ENCODE data around the gene SPTLC2. TPM values are rescaled to one million over a fixed set of nuclear protein-coding genes. Genes with fewer than 3 reads are reported as not detected.
A peak's percentile ranks its signal among the peaks of the same experiment; 100 is the strongest.
"Not testable (repeated sequence)": the region's sequence is repeated elsewhere in the genome, so short reads cannot be mapped to it uniquely, and the experiment has no call there.

The SPTLC2 gene
- 7.3 TPM for polyA plus RNA-seq (2013, experiment 1 of 4)
- 8.9 TPM for polyA plus RNA-seq (2013, experiment 2 of 4)
- polyA plus RNA-seq (2013, experiment 3 of 4): 5.2 TPM
- polyA plus RNA-seq (2013, experiment 4 of 4): 6.1 TPM

GRCh38 chr14:77616454-77617229, at the start of gene SPTLC2:
Gene SPTLC2 (minus strand): TSS chr14:77616637. CDS start chr14:77616579, 58 bp downstream.
- Histone ChIP-seq H3K27me3 (ENCODE audit: control insufficient read depth, insufficient read depth, low read length, poor library complexity, severe bottlenecking) (peaks cover 13% of the 10 kb centered on the region), H3K4me1 (ENCODE audit: control insufficient read depth, insufficient read depth, low read length) (peaks cover 6% of the 10 kb centered on the region), H3K27ac (ENCODE audit: insufficient read depth, low read depth, low read length, poor library complexity, severe bottlenecking) (no peak within 1 kb of the TSS), H3K4me3 (ENCODE audit: insufficient read depth, low read depth, low read length) (peak within 1 kb of the TSS; percentile 70), H3K36me3 (ENCODE audit: control insufficient read depth, insufficient read depth, low read length) (no peaks in the 10 kb centered on the region), H3K9me3 (ENCODE audit: control insufficient read depth, low read length) (no peaks in the 10 kb centered on the region)
- WGBS, 2 experiments: 1 to 2% methylated on average over 57 to 58 of the region's 58 CpGs

GRCh38 chr14:77663293-77663692, 46.9 kb upstream of the SPTLC2 start:
- no peaks in the 10 kb centered on the region for H3K27me3 ChIP-seq (ENCODE audit: control insufficient read depth, insufficient read depth, low read length, poor library complexity, severe bottlenecking)
- H3K36me3 ChIP-seq (ENCODE audit: control insufficient read depth, insufficient read depth, low read length): no peaks in the 10 kb centered on the region
- 89% methylated on average over 6 of the region's 6 CpGs for WGBS, 2 experiments
- H3K27ac ChIP-seq (ENCODE audit: insufficient read depth, low read depth, low read length, poor library complexity, severe bottlenecking): no peak overlapping the region
- H3K9me3 ChIP-seq (ENCODE audit: control insufficient read depth, low read length): no peaks in the 10 kb centered on the region
- H3K4me1 ChIP-seq (ENCODE audit: control insufficient read depth, insufficient read depth, low read length): peaks cover 4% of the 10 kb centered on the region
- no peak overlapping the region for H3K4me3 ChIP-seq (ENCODE audit: insufficient read depth, low read depth, low read length)

- not testable (repeated sequence) for H3K9me3 ChIP-seq (ENCODE audit: control insufficient read depth, low read length); H3K4me3 ChIP-seq (ENCODE audit: insufficient read depth, low read depth, low read length); H3K27me3 ChIP-seq (ENCODE audit: control insufficient read depth, insufficient read depth, low read length, poor library complexity, severe bottlenecking); H3K36me3 ChIP-seq (ENCODE audit: control insufficient read depth, insufficient read depth, low read length); H3K4me1 ChIP-seq (ENCODE audit: control insufficient read depth, insufficient read depth, low read length); H3K27ac ChIP-seq (ENCODE audit: insufficient read depth, low read depth, low read length, poor library complexity, severe bottlenecking)
- WGBS, 2 experiments: 69 to 78% methylated on average over 7 of the region's 9 CpGs
These were observed 45.1 kb upstream of the SPTLC2 start for GRCh38 chr14:77661562-77661961.

GRCh38 chr14:77660754-77661153, 44.3 kb upstream of the SPTLC2 start:
- no peaks in the 10 kb centered on the region for H3K27me3 ChIP-seq (ENCODE audit: control insufficient read depth, insufficient read depth, low read length, poor library complexity, severe bottlenecking)
- 90 to 91% methylated on average over 7 of the region's 7 CpGs for WGBS, 2 experiments
- H3K36me3 ChIP-seq (ENCODE audit: control insufficient read depth, insufficient read depth, low read length): no peaks in the 10 kb centered on the region
- H3K4me1 ChIP-seq (ENCODE audit: control insufficient read depth, insufficient read depth, low read length): peaks cover 4% of the 10 kb centered on the region
- H3K9me3 ChIP-seq (ENCODE audit: control insufficient read depth, low read length): no peaks in the 10 kb centered on the region
- H3K27ac ChIP-seq (ENCODE audit: insufficient read depth, low read depth, low read length, poor library complexity, severe bottlenecking): no peak overlapping the region
- H3K4me3 ChIP-seq (ENCODE audit: insufficient read depth, low read depth, low read length): no peak overlapping the region

DNA sequence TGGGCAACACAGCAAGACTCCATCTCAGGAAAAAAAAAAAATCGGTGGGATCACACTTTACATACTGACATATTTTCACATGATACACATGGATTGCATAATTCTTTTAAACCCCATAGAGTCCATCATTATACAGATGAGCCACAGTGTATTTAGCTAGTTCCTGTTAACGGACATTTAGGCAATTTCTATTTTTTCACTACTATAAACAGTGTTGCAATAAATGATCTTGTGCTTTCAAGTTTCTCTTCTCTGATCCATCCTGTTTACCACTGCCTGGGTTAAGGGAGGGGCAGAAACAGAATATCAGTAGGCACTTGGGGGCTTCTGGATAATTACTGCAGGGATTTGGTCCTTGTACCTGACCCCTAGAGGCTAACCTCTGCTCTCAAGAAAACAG, 43.4 kb upstream of the SPTLC2 start:
- H3K9me3 ChIP-seq (ENCODE audit: control insufficient read depth, low read length): no peaks in the 10 kb centered on the region
- H3K4me1 ChIP-seq (ENCODE audit: control insufficient read depth, insufficient read depth, low read length): peaks cover 5% of the 10 kb centered on the region
- WGBS, 2 experiments: 84 to 90% methylated on average over 2 of the region's 2 CpGs
- H3K27me3 ChIP-seq (ENCODE audit: control insufficient read depth, insufficient read depth, low read length, poor library complexity, severe bottlenecking): no peaks in the 10 kb centered on the region
- H3K4me3 ChIP-seq (ENCODE audit: insufficient read depth, low read depth, low read length): no peak overlapping the region
- H3K27ac ChIP-seq (ENCODE audit: insufficient read depth, low read depth, low read length, poor library complexity, severe bottlenecking): no peak overlapping the region
- no peaks in the 10 kb centered on the region for H3K36me3 ChIP-seq (ENCODE audit: control insufficient read depth, insufficient read depth, low read length)

DNA sequence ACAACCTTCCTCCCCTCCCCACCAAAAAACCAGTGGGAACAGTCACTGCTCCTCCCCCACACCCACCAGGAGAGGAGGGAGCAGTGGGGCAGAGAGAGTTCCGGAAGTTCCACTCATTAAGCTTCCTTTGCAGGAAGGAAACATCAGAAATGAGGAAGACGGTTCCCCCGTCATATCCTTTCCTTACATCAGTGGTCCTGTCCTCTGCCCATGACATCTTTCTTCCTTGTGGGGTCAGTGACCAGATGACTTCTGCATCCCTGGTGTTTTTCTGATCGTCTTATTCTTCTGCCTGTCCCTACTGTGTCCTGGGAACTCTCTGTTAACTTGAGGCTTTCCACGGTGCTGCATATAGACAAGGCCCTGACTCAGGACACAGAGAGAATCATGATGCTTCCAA, 40.8 kb upstream of the SPTLC2 start:
- 91 to 94% methylated on average over 5 of the region's 5 CpGs for WGBS, 2 experiments
- H3K36me3 ChIP-seq (ENCODE audit: control insufficient read depth, insufficient read depth, low read length): no peaks in the 10 kb centered on the region
- no peak overlapping the region for H3K4me3 ChIP-seq (ENCODE audit: insufficient read depth, low read depth, low read length)
- no peaks in the 10 kb centered on the region for H3K9me3 ChIP-seq (ENCODE audit: control insufficient read depth, low read length)
- peaks cover 20% of the 10 kb centered on the region for H3K4me1 ChIP-seq (ENCODE audit: control insufficient read depth, insufficient read depth, low read length)
- H3K27ac ChIP-seq (ENCODE audit: insufficient read depth, low read depth, low read length, poor library complexity, severe bottlenecking): no peak overlapping the region
- H3K27me3 ChIP-seq (ENCODE audit: control insufficient read depth, insufficient read depth, low read length, poor library complexity, severe bottlenecking): no peaks in the 10 kb centered on the region

- 34 to 44% methylated on average over 11 of the region's 11 CpGs for WGBS, 2 experiments
- peak overlapping the region; percentile 44 for H3K27ac ChIP-seq (ENCODE audit: insufficient read depth, low read depth, low read length, poor library complexity, severe bottlenecking)
- no peak overlapping the region for H3K4me3 ChIP-seq (ENCODE audit: insufficient read depth, low read depth, low read length)
- H3K36me3 ChIP-seq (ENCODE audit: control insufficient read depth, insufficient read depth, low read length): no peaks in the 10 kb centered on the region
- H3K4me1 ChIP-seq (ENCODE audit: control insufficient read depth, insufficient read depth, low read length): peaks cover 16% of the 10 kb centered on the region
- H3K27me3 ChIP-seq (ENCODE audit: control insufficient read depth, insufficient read depth, low read length, poor library complexity, severe bottlenecking): no peaks in the 10 kb centered on the region
- no peaks in the 10 kb centered on the region for H3K9me3 ChIP-seq (ENCODE audit: control insufficient read depth, low read length)
These were observed 37.6 kb upstream of the SPTLC2 start for GRCh38 chr14:77654001-77654441.

GRCh38 chr14:77649326-77649725, 32.9 kb upstream of the SPTLC2 start:
- no peaks in the 10 kb centered on the region for H3K36me3 ChIP-seq (ENCODE audit: control insufficient read depth, insufficient read depth, low read length)
- WGBS, 2 experiments: 96 to 97% methylated on average over 3 of the region's 3 CpGs

DNA sequence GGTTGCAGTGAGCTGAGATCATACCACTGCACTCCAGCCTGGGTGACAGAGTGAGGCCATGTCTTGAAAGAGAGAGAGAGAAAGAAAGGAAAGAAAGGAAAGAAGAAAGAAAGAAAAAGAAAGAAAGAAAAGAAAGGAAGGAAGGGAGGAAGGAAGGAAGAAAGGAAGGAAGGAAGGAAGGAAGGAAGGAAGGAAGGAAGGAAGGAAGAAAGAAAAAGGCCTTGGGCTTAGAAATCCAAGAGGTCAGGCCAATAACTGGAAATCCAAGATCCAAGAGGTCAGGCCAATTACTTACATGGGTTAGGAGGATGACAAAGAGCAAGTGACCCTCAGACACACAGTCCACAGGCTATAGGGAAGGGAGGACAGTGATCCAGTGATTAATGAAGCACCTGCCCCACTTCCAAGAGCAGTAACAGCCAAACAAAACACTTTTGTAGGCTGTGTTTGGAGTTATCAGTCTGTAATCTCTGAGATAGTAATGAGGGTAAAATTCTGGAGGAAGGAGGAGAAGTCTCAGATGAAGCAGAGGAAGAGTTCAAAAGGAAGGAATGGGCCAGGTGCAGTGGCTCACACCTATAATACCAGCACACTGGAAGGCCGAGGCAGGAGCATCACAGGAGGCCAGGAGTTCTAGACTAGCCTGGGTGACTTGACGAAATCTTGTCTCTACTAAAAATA, 32.2 kb upstream of the SPTLC2 start:
- Histone ChIP-seq H3K27me3 (ENCODE audit: control insufficient read depth, insufficient read depth, low read length, poor library complexity, severe bottlenecking) (no peaks in the 10 kb centered on the region), H3K9me3 (ENCODE audit: control insufficient read depth, low read length) (no peaks in the 10 kb centered on the region), H3K4me3 (ENCODE audit: insufficient read depth, low read depth, low read length) (no peak overlapping the region), H3K4me1 (ENCODE audit: control insufficient read depth, insufficient read depth, low read length) (peaks cover 4% of the 10 kb centered on the region), H3K36me3 (ENCODE audit: control insufficient read depth, insufficient read depth, low read length) (no peaks in the 10 kb centered on the region), H3K27ac (ENCODE audit: insufficient read depth, low read depth, low read length, poor library complexity, severe bottlenecking) (no peak overlapping the region)
- 65 to 76% methylated on average over 2 of the region's 2 CpGs for WGBS, 2 experiments

More at GRCh38 chr14:77649326-77649725, 32.9 kb upstream of the SPTLC2 start:
- Histone ChIP-seq H3K4me1 (ENCODE audit: control insufficient read depth, insufficient read depth, low read length) (peaks cover 10% of the 10 kb centered on the region), H3K27ac (ENCODE audit: insufficient read depth, low read depth, low read length, poor library complexity, severe bottlenecking) (no peak overlapping the region), H3K9me3 (ENCODE audit: control insufficient read depth, low read length) (no peaks in the 10 kb centered on the region), H3K27me3 (ENCODE audit: control insufficient read depth, insufficient read depth, low read length, poor library complexity, severe bottlenecking) (no peaks in the 10 kb centered on the region), H3K4me3 (ENCODE audit: insufficient read depth, low read depth, low read length) (no peak overlapping the region)

DNA sequence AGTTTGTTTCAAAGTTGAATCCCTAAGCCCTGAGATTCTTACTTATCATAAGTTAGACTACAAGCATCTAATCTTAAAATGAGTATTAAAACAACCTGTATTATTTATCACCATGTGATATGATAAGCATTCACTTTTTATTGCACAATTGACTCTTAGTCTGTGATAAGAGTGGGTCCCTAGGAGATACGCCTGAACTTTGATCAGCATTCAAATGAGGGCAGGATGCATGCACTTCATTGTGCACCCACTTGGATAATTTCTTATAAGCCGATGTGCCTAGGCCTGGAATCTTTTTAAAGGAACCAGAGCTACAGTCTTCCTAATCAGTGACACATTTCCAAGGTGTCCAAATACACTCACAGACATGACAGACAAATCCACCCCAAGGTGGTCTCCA, 31.4 kb upstream of the SPTLC2 start:
- Histone ChIP-seq H3K4me3 (ENCODE audit: insufficient read depth, low read depth, low read length) (no peak overlapping the region), H3K36me3 (ENCODE audit: control insufficient read depth, insufficient read depth, low read length) (no peaks in the 10 kb centered on the region), H3K27ac (ENCODE audit: insufficient read depth, low read depth, low read length, poor library complexity, severe bottlenecking) (no peak overlapping the region), H3K4me1 (ENCODE audit: control insufficient read depth, insufficient read depth, low read length) (no peaks in the 10 kb centered on the region), H3K9me3 (ENCODE audit: control insufficient read depth, low read length) (no peaks in the 10 kb centered on the region), H3K27me3 (ENCODE audit: control insufficient read depth, insufficient read depth, low read length, poor library complexity, severe bottlenecking) (no peaks in the 10 kb centered on the region)
- 90 to 96% methylated on average over 2 of the region's 2 CpGs for WGBS, 2 experiments

Measured in ectodermal cell (in vitro differentiated cells).